GM18511 (cell line): Measurements from ENCODE around the gene CRIM1.

Experiments used
- ATAC-seq: cut with Tn5 transposase; IDR thresholded peaks from one replicate; pipeline ENCODE4 v1.9.1; 2021; ENCODE audit warnings: mild to moderate bottlenecking, moderate library complexity; ENCODE audit not compliant: unreplicated experiment

Gene CRIM1

DNA sequence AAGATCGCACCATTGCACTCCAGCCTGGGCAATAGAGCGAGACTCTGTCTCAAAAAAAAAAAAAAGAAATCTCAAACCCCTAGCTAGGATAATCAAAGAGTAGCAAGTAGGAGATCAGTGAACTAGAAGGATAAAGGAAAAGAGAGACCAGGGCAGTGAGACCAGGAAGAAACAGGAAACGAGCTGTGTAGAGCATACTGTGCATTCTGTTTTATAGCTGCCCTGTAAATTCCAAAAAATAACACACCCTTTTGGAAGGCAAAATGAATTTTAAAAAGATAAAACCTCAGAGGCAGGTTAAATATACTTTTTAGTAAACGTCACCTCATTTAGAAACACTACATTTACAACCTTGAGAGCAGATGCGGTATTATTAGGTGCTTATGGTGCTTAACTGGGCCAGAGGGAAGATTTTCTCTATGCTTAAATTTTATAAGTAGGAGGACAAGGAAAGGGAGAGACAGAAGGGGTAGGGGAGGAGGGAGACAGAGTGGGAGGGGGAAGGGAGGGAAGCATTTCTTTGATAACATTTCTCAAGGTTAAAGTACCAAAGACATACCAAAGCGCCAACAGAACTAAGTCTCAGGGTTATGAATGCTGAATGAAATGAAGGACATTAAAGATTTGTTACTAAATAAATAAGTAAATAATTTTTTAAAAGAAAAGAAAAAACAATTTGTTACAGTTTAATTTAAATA is 212.3 kb downstream of the CRIM1 start:
- no peak for ATAC-seq

DNA sequence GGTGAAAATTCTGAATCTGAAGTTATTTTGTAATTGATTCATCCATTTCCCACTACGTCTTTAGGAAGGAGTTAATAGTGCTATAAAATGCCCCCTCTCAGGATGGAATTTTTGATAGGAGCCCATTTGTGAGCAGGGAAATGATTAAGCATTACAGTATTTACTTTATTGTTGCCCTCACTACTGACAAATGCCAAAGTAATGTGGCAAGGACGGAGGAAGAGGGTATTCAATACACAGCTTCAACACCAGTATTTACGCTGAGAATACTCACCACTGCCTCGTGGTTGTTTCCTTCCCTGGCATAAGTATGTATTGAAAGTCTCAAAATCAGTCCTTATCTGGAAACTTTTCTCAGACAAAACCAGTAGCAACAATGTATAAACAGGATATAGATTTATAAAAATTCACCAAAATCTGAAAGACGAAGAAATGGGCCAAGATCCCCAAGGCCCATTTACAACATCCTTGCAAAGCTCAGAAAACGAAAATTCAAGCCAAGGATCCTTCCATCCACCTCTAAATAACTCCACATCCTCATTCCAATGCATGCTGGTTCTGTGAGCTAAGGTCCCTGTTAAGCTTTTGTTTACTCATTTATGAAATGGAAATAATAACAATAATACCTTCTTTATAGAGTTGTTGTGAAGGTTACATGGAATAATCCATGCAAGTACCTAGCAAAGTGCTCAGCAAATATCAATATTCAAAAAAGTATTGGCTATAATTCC is 213.1 kb downstream of the CRIM1 start:
- no peak for ATAC-seq

DNA sequence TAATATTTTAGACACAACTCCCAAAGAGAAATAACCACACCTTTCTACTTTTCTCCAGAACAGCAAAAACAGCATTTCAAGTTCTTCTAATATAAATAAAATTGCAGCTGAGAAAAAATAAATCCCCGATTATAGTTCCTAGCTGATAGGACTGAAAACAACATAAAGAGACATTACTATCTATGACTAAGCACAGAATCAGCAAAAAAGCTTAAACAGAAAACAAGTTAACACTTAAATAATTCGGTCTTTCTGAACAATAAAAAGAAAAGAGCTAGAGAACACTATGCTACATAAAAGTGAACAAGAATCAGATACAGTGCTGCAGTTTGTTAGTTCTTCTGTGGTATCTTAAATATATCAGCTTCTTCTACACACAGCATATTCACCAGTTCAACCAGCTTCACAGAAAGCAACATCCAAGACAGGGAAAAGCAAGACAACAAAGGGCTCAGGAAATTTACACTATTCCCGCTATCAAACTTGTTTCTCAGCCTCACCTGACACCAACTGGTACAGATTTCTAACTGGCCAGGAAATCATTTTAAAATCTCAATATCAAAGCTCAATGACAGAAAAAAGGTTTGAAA is 213.8 kb downstream of the CRIM1 start:
- ATAC-seq = no peak

DNA sequence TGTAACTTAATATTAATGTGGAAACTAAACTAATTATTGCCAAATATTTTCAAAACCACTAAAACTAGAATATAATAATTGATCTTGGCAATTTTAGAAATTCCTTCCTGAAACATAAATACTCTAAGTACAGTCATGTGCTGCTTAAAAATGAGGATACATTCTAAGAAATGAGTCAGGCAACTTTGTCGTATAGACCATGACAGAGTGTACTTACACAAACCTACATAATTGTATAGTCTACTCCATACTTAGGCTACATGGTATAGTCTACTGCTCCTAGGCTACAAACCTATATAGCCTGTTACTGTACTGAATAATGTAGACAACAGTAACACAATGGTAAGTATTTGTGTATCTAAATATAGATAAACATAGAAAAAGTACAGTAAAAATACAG is 214.8 kb downstream of the CRIM1 start:
- ATAC-seq = no peak

DNA sequence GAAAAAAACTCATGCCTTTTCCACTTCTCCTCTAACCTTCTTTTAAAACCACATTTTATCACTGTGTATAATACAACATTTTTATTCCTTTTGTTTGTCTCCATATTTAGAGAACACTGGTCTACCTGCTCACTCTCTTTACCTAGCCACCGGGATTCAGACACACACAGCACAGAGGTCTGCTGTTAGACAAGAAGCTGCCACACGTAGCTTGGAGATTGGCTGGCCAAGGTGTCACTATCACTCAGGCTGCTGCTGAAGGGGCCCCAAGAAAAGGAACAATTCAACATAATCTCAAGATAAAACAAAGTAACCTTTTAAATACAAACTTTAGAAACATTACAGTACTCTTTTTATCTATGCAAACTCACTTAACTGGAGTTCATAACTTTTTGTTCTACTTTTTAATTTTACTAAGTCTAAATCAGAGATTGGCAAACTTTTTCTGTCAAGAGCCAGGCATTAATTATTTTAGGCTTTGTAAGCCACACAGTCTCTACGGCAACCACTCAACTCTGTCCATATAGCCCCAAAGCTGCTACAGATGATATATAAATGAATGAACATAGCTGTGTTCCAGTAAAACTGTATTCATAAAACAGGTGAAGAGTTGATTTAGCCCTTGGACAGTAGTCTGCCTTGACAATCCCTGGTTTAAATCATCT is 216.6 kb downstream of the CRIM1 start:
- ATAC-seq = no peak

DNA sequence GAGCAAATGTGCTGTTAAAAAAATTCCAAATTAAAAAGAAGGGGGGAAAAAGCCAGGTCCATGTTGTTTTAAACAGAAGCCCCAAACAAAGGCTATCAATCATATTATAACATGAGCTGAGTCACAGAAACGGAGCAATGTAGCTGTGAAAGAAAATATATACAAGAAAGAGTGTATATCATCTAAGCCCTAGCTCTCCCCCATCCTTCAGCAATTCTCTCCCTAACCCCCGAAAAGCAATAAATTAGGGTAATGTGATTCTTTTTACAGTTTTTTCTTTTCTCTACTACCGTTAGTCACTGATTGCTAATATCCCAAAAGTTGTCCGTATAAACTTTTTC is 217.1 kb downstream of the CRIM1 start:
- no peak for ATAC-seq

DNA sequence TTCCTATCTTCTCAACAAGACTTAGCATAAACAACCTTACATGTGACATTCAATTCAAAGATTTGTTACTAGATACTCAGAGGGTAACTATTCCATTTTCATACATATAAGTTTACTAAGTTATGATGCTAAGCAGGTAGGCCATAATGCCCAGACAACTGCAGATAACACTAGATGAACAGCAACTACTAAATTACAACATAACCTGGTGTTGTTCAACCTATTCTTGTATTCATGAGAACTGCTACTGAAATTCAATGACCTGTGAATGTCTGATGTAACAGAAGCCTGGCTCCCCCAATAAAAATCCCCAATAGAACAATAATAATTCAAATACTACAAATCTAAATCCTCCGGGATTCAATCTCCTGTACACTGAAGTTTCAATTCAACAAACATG is 217.6 kb downstream of the CRIM1 start:
- ATAC-seq = no peak

DNA sequence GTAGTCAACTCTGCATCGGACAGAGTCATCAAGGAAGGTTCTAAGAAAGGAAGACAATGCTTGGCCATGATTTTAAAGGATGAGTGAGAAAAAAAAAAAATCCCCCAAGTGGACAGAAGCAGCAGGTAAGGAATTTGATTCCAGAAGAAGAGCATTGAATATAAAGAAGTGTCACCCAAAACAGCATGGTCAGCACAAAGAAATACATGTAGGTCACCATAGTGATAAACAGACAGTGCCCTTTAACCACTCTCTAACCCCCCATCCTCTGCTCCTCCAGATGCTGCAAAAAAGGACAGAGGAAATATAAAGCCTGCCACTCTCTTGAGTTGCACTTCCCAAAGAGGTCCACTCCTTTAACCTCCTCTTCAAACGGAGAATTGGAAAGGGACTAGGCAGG is 219.0 kb downstream of the CRIM1 start:
- no peak for ATAC-seq

DNA sequence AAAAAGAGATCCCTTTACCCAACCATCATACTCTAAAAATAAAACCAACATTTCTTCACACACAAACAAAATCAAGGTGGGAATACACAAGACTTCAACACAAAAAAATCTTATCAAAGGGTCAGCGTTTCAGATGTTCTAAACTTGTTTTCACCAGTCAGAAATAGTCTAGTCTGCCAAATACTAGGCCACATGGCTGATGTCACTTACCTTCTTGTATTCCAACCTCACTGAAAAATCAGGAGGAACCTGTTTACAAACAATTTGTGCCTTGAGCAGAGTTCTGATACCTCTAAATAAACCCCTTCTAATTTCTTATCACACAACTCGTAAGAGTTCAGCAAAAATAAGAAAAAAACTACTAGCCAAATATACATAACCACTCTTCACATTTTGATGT is 222.3 kb downstream of the CRIM1 start:
- no peak for ATAC-seq

DNA sequence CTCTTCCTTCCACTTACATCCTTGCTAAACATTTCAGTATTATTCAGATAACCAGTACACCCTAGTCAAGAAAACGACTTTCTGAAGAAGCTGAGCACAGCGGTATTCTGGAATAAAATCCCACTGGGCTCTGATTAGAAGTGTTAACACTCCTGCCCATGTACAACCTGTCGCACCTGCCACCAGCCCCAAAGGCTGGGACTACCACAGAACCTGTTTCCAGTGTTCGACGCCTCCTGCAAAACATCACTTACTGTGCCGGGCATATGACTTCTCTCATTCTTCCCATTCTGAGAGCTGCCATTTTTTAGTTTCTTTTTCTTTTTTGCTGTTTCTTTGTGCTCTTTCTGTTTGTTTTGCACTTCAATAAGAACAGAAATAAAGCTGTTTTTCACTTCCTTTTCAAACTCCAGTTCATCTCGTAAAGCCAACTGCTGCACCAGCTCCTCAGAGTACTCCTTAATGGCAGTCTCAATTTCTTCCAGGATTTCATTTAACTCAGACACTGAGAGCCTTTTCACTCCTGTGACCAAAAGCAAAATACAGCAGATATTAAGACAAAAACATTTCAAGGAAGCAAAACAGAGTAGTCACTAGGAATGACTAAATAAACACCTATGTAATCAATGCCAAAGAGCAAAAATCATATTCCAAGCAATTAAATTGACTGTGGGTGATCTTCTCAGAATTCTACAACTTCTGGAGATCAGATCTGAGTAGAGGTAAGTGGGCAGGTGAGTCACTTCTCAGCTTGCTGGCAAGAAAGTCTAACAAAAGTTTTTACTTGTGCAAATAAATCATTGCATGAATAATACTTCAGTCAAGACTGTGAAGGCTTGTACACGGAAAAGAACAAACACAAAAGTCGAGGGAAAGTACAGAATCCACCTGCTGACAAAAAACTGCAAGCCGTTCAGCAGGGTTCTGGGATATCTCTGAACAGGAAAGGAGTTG is 223.0 kb downstream of the CRIM1 start:
- ATAC-seq = no peak

DNA sequence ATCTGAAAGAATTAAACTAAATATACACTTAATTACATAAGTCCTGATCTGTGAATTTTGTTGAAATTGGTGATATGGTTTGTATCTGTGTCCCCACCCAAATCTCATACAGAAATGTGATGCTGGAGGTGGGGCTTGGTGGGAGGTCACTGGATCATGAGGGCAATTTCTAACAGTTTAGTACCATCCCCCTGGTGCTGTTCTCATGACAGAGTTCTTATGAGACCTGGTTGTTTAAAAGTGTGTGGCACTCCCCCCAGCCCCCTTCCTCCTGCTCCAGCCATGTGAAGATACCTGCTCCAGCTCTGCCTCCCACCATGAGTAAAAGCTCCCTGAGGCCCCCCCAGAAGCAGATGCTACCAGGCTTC is 223.7 kb downstream of the CRIM1 start:
- no peak for ATAC-seq

DNA sequence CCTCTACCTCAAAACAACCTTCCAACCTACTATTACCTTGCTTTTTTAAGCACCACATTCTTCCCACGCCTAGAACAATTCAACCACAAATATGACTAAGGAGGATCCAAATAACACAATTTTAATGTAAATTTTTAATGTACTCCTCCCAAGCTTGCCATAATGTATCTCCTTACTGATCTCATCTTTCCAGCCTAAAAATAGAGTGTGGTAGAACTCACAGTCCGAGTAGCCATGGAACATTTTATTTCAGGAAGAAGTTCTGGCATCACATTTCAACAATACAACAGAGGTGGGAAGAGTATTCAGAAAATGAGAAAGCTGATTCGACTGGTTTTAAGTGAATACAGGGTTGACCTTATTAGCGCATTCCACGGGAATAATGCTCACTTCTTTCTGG is 227.0 kb downstream of the CRIM1 start:
- no peak for ATAC-seq

DNA sequence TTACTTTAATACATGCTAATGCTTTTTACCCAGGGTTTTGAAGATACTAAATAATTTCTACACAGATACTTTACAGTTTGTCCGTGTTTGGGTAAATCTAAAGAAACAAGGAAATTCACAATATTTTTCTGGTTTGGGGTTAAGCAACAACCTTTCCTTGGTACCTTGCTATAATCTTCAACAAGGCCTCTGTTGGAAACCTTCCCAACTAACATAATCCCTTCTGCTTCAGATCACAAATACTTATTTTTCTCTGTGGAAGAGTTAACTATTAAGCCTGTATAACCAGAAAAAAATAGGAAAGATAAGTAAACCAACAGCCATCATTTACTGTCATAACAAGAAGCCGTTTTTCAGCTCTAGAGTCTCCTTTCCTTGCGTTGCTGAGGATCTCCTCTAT is 227.4 kb downstream of the CRIM1 start:
- ATAC-seq = no peak

DNA sequence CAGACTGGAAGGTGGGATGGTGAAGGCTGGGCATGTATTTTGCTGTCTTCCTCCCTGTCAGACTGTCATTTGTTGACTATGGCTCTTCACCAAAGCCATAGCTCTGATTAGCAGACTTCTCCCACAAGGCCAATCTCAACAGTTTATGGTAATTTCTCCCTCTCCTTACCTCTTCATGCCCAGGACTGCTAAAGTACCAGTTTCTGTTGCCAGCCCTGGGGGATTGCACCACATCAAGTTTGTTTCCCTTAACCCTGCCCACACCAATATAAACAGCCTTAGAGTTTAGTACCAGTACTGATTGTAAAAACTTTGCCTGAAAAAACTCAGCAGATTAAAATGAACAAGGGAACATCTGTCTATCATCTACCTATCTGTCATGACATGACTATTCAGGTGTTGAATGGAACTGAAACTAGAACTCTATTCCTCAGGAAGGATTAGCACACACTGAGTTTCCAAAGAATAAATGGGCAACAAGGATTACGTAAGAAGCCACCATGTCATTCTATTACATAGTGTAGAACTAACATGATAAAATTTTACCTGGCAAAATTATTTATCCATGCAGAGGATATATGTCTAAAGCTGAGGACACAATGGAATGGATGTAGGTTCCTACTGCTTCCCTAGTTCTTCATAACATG is 228.7 kb downstream of the CRIM1 start:
- ATAC-seq = no peak

DNA sequence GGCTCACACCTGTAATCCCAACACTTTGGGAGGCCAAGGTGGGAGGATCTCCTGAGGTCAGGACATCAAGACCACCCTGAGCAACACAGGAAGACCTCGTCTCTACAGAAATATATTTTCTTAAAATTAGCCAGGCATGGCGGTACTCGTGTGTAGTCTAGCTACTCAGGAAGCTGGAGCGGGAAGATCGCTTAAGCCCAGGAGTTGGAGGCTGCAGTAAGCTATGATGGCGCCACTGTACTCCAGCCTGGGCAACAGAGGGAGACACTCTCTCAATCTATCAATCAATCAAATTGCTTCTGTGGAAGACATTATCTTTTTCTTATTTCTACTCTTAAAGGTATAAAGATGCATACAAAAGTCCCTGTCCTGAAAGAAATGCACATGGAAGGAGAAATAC is 231.1 kb downstream of the CRIM1 start:
- no peak for ATAC-seq

DNA sequence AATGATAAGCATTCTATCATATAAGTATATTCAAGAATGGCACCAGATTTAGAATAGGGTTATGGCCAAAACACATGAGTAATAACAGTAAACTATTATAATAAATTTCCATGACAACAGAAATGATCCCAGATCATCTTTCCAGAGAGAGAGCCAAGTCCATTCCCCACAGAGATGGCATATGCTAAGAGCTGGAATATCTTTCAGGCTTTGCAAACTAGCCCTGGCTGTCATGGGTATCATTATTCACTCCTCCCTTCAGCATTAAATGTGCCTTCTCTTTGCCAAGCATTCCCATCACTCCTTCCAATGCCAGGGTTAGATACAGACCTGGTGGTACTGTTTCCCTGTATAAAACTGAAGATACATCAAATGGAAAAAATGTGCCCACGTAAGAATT is 231.5 kb downstream of the CRIM1 start:
- ATAC-seq = no peak

DNA sequence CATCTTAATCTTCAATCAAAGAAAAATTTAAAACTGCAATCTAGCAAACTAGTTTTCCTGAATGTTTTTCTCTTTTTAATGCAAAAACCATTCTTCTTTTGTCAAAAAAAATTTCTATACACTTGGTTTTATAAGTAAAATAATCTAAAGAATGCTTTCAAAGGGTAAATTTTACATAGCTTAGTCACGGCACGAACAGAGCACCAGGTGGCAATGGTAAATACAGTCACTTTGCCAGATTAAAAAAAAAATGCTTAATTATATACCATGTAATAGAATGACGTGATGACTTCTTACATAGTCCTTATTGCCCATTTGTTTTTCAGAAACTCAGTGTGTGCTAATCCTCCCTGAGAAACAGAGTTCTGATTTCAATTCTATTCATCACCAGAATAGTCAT is 232.0 kb downstream of the CRIM1 start:
- ATAC-seq = no peak

DNA sequence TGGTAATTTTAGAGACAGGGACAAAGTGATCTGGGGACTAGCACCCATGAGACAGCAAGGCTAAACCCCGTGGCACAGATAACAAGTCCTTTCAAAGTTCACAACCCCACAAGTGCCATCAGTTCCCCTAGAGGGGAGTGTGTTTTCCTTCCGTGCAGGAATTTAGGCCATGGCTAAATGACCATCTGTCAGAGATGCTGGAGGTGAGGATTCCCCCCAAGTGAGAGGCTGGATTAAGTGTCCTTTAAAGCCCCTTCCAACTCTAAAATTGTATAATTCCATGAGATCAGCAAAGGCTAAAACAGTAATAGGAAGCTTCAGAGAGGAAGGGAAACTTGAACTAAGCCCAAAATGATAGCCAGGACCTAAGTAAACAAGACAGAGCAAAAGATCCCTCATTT is 233.7 kb downstream of the CRIM1 start:
- ATAC-seq = no peak

DNA sequence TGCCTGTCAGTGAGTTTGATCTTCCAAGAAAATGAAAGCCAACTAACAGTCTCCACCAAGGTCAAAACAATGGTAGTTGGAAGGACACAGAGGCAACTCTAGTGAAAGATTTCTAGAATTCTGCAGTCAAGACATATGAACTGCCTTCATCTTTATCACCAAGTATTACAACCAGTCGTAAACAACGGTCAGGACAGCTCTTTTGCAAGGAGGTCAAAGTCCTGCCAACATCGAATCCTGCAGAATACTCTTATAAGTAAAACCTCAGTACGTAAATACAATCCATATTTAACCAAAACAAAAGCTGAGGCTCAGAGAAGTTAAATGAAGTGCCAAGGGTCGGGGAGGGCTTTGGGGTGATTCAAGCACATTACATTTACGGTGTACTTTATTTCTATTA is 239.3 kb downstream of the CRIM1 start:
- no peak for ATAC-seq

DNA sequence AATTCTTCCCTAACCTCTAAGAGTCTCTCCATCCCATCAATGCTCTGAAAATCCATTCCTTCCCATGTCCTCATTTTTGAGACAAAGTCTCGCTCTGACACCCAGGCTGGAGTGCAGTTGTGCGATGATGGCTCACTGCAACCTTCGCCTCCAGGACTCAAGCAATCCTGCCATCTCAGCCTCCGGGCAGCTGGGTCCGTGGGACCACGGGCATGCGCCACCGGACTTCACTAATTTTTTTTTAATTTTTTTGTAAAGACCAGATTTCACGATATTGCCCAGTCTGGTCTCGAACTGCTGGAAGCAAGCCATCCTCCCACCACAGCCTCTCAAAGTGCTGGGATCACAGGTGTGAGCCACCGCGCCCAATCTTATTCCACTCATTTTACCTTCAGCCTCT is 240.8 kb downstream of the CRIM1 start:
- ATAC-seq = no peak
